ENCODE data around the gene ALG14. TPM values are rescaled to one million over a fixed set of nuclear protein-coding genes. Genes with fewer than 3 reads are reported as not detected.

Gene ALG14
- total and polyA plus RNA-seq, 8 donors = 1.1 to 6.2 (median 5.6) TPM

GRCh38 chr1:95004013-95004412 lies 68.7 kb downstream of the ALG14 start:
- FAIRE-seq (no peak), DNase-seq (no peak), ATAC-seq (no peak)
- no peak overlapping the region for H3K4me3 ChIP-seq
- no peaks in the 10 kb centered on the region for H3K27me3 ChIP-seq
- peaks cover 0 to under 1% (median 0%) of the 10 kb centered on the region in 3 donors for H3K4me1 ChIP-seq
- H3K9me3 ChIP-seq = no peaks in the 10 kb centered on the region
- no peaks in the 10 kb centered on the region for H3K36me3 ChIP-seq
- H3K27ac ChIP-seq = no peak overlapping the region
- 87 to 90% methylated on average over 7 of the region's 7 CpGs for WGBS, 2 donors
- TF ChIP-seq, protein P1, sequence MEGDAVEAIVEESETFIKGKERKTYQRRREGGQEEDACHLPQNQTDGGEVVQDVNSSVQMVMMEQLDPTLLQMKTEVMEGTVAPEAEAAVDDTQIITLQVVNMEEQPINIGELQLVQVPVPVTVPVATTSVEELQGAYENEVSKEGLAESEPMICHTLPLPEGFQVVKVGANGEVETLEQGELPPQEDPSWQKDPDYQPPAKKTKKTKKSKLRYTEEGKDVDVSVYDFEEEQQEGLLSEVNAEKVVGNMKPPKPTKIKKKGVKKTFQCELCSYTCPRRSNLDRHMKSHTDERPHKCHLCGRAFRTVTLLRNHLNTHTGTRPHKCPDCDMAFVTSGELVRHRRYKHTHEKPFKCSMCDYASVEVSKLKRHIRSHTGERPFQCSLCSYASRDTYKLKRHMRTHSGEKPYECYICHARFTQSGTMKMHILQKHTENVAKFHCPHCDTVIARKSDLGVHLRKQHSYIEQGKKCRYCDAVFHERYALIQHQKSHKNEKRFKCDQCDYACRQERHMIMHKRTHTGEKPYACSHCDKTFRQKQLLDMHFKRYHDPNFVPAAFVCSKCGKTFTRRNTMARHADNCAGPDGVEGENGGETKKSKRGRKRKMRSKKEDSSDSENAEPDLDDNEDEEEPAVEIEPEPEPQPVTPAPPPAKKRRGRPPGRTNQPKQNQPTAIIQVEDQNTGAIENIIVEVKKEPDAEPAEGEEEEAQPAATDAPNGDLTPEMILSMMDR (IDR thresholded peaks at IDR 0.05) = no peak
- intact Hi-C loops (cut with DNase I) = no loop called here

GRCh38 chr1:95003433-95003738 lies 69.4 kb downstream of the ALG14 start:
- Histone ChIP-seq H3K9me3 (no peaks in the 10 kb centered on the region), H3K4me1 (peaks cover 0 to 5% (median 0%) of the 10 kb centered on the region in 3 donors), H3K4me3 (no peak overlapping the region), H3K27ac (no peak overlapping the region), H3K27me3 (no peaks in the 10 kb centered on the region), H3K36me3 (no peaks in the 10 kb centered on the region)
- DNase-seq (no peak), ATAC-seq (no peak), FAIRE-seq (no peak)
- TF ChIP-seq, protein P1 (IDR thresholded peaks at IDR 0.05) = no peak
- intact Hi-C loops (cut with DNase I) = no loop called here
- 84 to 90% methylated on average over 4 of the region's 4 CpGs for WGBS, 2 donors

DNA sequence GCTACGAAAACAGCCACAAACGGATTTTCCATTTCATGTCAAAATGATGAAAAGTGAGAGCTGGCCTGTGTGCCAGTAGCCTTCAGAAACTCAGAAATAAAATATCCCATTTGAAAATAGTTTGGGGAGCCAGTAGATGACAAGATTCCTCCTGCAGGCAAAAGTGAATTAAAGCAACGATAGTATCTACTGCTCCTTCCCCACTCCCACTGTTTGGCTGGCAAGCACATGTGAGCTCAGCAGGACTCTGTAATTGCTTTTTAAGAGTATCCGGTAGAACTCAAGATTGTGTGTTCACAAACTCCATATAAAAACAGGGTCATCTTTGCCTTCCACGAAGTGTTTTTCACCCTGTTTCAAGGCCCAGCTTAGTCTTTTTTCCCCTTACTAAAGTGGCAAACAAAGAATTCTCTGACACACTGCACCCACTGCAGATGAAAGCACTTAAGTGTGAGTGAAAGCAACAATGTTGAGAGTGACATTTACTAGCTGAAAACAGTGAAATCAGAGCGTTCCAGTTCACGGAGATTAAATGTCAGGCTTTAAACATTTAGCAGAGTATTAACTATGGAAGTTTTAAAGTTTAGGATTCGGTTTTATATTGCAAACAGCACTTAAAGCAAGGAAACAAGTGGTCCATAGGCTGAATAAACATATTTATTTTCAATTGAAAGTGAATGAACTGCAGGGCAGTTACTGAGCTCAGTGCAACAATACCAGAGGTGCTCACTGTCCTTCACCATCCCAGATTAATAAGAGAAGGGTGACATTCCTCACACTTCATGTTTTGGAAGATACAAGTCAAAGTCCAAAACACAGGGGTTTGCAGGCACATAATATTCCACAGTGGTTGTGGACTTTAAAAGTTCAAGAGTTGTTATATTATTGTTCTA lies 70.0 kb downstream of the ALG14 start:
- TF ChIP-seq, protein P1 (IDR thresholded peaks at IDR 0.05) = no peak
- WGBS, 2 donors = 52 to 53% methylated on average over 8 of the region's 8 CpGs
- Histone ChIP-seq H3K4me3 (no peak overlapping the region), H3K27ac (no peak overlapping the region), H3K27me3 (no peaks in the 10 kb centered on the region), H3K4me1 (peaks cover 0 to 5% (median 0%) of the 10 kb centered on the region in 3 donors), H3K36me3 (no peaks in the 10 kb centered on the region), H3K9me3 (no peaks in the 10 kb centered on the region)
- intact Hi-C loops (cut with DNase I) = no loop called here
- ATAC-seq (peak in 3 of 4 donors; percentile 26 to 47 (median 37)), FAIRE-seq (no peak), DNase-seq (no peak)

DNA sequence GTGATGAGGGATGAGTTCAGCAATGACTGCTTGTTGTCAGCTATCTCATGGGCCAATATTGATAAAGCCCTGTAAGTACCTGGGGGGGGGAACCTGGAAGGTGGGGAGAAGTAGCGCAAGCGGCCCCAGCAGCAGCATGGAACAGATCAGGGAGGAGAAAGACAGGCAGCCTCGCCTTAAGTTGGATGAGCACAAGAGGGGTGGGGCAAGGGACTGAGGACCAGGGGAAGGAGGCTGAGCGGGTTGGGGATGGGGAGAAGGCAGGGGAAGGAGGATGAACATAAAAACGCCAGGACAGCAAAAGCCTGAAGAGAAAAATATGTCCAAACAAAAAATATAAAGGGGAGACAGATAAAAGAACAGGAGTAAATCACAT lies 70.6 kb downstream of the ALG14 start:
- FAIRE-seq = no peak
- peaks cover 0 to 5% (median 0%) of the 10 kb centered on the region in 3 donors for H3K4me1 ChIP-seq

More for the DNA sequence above, 70.6 kb downstream of the ALG14 start:
- TF ChIP-seq, protein P1 (IDR thresholded peaks at IDR 0.05) = no peak
- ATAC-seq (no peak), DNase-seq (no peak)
- WGBS, 2 donors = 79 to 80% methylated on average over 5 of the region's 5 CpGs
- Histone ChIP-seq H3K27me3 (no peaks in the 10 kb centered on the region), H3K9me3 (no peaks in the 10 kb centered on the region), H3K4me3 (no peak overlapping the region), H3K27ac (no peak overlapping the region), H3K36me3 (no peaks in the 10 kb centered on the region)
- intact Hi-C loops (cut with DNase I) = no loop called here
